ENCODE data around the gene HCK. TPM values are rescaled to one million over a fixed set of nuclear protein-coding genes. Genes with fewer than 3 reads are reported as not detected.

The HCK gene
- total and polyA plus RNA-seq, 9 donors = 1.7 to 11.4 (median 3.4) TPM

GRCh38 chr20:32006841-32007786 is 44.9 kb upstream of the HCK start:
- Histone ChIP-seq H3K4me3 (no peak overlapping the region), H3K9me3 (no peaks in the 10 kb centered on the region), H3K27ac (no peak overlapping the region), H3K4me1 (ENCODE audit: insufficient read depth) (no peaks in the 10 kb centered on the region), H3K27me3 (no peaks in the 10 kb centered on the region), H3K36me3 (no peaks in the 10 kb centered on the region)
- 41 to 50% (median 47%) methylated on average over 8 of the region's 8 CpGs for WGBS, 3 donors
- no peak for DNase-seq
- TF ChIP-seq POLR2A (IDR thresholded peaks at IDR 0.05) (no peak), CTCF (IDR thresholded peaks at IDR 0.05) (no peak), EP300 (IDR thresholded peaks at IDR 0.05) (no peak)
- intact Hi-C loops (cut with DNase I) = no loop called here

- no peaks in the 10 kb centered on the region for H3K4me1 ChIP-seq (ENCODE audit: insufficient read depth)
- intact Hi-C loops (cut with DNase I) = no loop called here
- 33 to 37% (median 35%) methylated on average over 10 of the region's 10 CpGs for WGBS, 3 donors
- H3K9me3 ChIP-seq = no peaks in the 10 kb centered on the region
- no peak overlapping the region for H3K27ac ChIP-seq
- TF ChIP-seq EP300 (IDR thresholded peaks at IDR 0.05) = no peak
- no peak for TF ChIP-seq POLR2A (IDR thresholded peaks at IDR 0.05)
- no peak for TF ChIP-seq CTCF (IDR thresholded peaks at IDR 0.05)
- no peaks in the 10 kb centered on the region for H3K27me3 ChIP-seq
- peak in 1 of 5 donors; percentile 36 for DNase-seq
- no peak overlapping the region for H3K4me3 ChIP-seq
- no peaks in the 10 kb centered on the region for H3K36me3 ChIP-seq
Observed at GRCh38 chr20:32007787-32008616, 44.0 kb upstream of the HCK start.

GRCh38 chr20:32009564-32009963 is 42.5 kb upstream of the HCK start:
- WGBS, 3 donors = 77 to 86% (median 82%) methylated on average over 7 of the region's 7 CpGs
- intact Hi-C loops (cut with DNase I) = no loop called here
- no peaks in the 10 kb centered on the region for H3K27me3 ChIP-seq

More at GRCh38 chr20:32009564-32009963, 42.5 kb upstream of the HCK start:
- Histone ChIP-seq H3K36me3 (no peaks in the 10 kb centered on the region), H3K9me3 (no peaks in the 10 kb centered on the region), H3K4me3 (no peak overlapping the region), H3K27ac (no peak overlapping the region), H3K4me1 (ENCODE audit: insufficient read depth) (no peaks in the 10 kb centered on the region)
- TF ChIP-seq EP300 (IDR thresholded peaks at IDR 0.05) (no peak), CTCF (IDR thresholded peaks at IDR 0.05) (no peak), POLR2A (IDR thresholded peaks at IDR 0.05) (no peak)
- DNase-seq = no peak

Data from ovary (tissue), 9 donors.